ENCODE data around the gene ADAP2. TPM values are rescaled to one million over a fixed set of nuclear protein-coding genes. Genes with fewer than 3 reads are reported as not detected.

Gene ADAP2, protein sequence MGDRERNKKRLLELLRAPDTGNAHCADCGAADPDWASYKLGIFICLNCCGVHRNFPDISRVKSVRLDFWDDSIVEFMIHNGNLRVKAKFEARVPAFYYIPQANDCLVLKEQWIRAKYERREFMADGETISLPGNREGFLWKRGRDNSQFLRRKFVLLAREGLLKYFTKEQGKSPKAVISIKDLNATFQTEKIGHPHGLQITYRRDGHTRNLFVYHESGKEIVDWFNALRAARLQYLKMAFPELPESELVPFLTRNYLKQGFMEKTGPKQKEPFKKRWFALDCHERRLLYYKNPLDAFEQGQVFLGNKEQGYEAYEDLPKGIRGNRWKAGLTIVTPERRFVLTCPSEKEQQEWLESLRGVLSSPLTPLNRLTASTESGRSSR
- total RNA-seq = 1.3 and 6.3 TPM in 2 replicates

DNA sequence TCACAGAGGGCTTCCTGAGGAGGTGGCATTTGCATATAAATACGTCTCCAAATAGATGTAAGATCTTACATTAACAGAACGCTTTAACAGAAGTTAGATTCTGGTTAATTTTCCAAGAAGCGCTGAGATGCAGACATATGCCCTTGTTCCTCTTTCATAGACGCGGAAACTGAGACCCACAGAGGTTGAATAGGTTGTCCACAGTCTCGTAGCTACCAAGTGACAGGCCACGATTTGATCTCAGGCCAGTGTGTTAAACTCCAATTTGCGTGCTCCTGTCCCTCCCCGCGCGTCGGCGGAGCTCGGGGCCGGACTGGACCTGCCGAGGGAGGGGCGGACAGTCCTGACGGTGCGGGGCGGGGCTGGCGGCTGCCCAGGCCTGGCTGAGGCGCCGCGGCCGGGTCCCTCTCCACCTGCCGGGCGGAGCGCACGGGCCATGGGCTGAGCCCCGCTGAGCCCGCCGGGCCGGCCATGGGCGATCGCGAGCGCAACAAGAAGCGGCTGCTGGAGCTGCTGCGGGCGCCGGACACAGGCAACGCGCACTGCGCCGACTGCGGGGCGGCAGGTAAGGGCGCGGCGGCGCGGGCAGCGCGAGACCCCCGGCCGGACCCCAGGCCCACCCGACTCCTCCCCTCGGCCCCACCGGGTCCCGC lies at the start of gene ADAP2:
ADAP2 (plus strand) TSS at position 402 of the 653 bp plus-strand sequence; CDS start at position 472, 70 bp downstream.

DNA sequence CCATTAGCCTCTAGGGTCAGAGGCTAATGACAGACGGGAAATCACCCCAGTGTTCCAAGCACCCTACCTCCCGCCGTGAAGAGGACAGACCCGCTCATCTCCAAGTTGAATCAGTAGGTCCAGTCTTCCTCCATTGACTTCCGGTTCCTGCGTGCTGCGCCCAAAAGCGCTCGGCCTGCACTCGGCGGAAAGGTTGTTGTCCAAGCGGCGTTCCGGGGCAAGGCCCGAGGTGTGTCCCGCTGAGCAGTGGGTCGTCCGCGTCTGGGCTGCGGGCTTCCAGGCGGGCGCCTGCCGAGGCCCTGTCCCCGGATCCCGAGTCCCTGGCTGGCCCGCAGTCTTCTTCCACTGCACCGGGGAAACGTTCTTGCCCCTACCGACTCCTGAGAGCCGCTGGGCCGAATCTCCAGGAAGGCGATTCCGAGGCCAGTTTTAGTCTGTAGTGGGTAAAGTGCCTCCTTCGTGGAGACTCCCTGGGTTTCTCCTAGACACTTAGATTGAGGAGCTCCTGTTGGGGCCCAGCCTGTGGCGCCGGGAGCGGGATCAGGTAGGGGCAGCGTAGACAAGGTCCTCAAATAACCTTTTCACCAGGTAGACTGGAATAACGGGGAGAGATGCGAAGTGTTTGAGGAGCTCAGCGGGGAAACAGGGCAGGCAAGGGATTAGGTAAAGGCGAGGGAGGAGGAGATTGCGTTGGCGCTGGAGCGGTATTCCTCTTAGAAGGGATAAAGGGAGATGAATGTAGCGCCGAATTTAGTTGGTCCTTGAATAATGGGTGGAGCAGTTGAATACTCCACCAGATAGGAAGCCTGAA lies 15.4 kb upstream of the ADAP2 start, which contains the start of gene TEFM:
TEFM (minus strand) TSS at position 138 of the 811 bp plus-strand sequence; CDS start at position 98, 40 bp downstream.

DNA sequence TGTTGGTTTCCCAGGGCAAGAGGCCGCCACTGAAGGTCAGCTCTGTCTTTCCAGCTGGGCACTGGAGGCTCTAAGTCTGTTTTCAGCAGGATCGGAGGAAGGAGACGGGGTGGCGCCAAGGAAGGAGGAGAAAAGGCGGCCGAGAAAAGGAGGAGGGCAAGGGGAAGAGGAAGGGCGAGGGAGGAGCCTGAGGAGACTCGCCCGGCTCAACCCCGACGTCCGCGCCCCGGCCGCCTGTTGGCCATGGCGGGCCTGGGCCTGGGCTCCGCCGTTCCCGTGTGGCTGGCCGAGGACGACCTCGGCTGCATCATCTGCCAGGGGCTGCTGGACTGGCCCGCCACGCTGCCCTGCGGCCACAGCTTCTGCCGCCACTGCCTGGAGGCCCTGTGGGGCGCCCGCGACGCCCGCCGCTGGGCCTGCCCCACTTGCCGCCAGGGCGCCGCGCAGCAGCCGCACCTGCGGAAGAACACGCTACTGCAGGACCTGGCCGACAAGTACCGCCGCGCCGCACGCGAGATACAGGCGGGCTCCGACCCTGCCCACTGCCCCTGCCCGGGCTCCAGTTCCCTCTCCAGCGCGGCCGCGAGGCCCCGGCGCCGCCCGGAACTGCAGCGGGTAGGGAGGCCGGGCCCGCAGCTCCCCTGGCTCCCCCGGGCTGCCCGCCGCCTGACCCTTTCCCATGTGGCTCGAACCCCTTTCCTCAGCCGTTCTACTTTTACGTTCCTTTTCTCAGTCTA lies 49.3 kb downstream of the ADAP2 start, which contains the start of gene RNF135:
RNF135 (plus strand) TSS at position 209 of the 737 bp plus-strand sequence; CDS start at position 244, 35 bp downstream.

Other genes with a start within 250 kb of the ADAP2 start
- gene CRLF3, start 97.3 kb upstream of the ADAP2 start, total RNA-seq = 22.6 and 26.7 TPM in 2 replicates
- 0.43 and 0.96 TPM in 2 replicates for gene ATAD5, start 90.0 kb upstream of the ADAP2 start, total RNA-seq
- gene TEFM, start 15.7 kb upstream of the ADAP2 start, total RNA-seq = 5.5 and 7.2 TPM in 2 replicates
- 12.8 and 18.5 TPM in 2 replicates for gene RNF135, start 49.1 kb downstream of the ADAP2 start, total RNA-seq
- 36.1 and 50.7 TPM in 2 replicates for gene NF1, start 173.0 kb downstream of the ADAP2 start, total RNA-seq